AG08396 (cell line): Measurements from ENCODE around the gene MYL10.
"Not testable (repeated sequence)": the region's sequence is repeated elsewhere in the genome, so short reads cannot be mapped to it uniquely, and the experiment has no call there.

Experiments used
- DNase-seq: peaks from one replicate; pipeline ENCODE4 v3.0.0; 2012; ENCODE audit warnings: low spot score, mixed read lengths

MYL10 gene

GRCh38 chr7:101618916-101619315, 10.2 kb downstream of the MYL10 start:
- no peak for DNase-seq

DNA sequence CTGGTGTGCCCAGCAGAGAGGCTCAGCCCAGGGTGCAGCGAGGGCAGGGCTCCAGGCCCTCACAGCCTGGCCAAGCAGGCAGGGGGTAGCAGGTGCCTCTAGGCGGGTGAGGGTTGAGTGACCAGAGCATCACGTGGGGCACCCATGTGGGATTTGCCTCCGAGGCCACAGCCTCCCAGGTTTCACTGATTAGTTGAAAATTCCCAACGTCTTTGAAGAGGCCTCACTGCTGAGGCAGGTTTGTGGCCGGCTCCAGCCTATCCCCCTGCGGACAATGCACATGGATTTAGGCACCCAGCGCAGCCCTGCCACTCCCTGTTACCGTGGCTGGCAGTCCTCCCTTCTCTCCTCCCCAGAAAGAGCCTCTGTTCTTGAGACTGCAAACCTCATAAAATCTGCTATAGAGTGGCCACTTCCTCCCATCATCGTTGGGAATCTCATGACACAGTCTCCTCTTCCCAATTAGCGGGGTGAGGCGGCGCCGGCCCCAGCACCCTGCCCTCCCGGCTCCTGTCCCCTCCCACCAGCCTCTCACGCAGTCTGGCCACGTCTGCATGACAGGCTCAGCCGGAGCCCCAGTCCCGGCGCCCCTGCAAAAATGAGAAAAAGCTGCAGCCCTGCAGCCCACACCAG, 10.8 kb downstream of the MYL10 start:
- no peak for DNase-seq

DNA sequence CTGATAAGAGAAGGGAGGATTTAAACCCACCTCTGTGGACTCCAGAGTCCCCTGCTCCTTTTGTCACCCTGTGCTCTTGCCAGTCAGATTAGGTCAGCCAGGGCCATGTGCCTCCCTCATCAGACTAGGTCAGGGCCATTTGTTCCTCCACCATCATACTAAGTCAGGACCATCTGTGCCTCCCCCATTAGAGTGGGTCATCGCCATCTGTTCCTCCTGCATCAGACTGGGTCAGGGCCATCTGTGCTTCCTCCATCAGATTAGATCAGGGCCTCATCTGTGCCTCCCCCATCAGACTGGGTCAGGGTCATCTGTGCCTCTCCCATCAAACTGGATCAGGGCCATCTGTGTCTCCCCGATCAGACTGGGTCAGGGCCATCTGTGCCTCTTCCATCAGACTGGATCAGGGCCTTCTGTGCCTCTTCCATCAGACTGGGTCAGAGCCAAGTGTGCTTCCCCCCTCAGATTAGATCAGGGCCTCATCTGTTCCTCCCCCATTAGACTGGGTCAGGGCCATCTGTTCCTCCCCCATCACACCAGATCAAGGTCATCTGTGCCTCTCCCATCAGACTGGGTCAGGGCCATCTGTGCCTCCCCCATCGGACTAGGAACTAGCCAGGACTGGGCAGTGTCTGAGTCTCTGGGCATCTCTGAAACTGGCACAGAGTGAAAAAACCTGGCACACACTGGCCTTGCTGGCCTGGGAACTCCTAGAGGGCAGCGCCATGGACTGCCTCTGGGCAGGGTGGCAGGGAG, 11.5 kb downstream of the MYL10 start:
- DNase-seq = no peak

- no peak for DNase-seq
Measured at GRCh38 chr7:101615446-101615845, 13.7 kb downstream of the MYL10 start.

DNA sequence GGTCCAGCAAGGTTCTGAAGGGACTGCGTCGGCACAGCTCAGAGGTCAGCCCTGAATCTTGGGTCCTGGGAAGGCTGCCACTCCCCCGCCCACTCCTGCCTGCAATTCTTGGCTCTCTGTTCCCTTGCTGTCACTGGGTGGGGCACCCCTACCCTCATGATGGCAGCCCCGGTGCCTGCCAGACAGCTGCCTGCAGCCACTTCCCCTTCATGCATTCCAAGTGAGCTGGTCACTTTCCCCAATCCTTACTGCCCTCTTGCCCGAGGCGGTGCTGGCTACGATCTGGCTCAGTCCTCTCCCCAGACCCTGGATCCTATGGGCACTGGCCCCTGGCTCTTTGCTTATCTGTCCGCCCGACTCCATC, 14.2 kb downstream of the MYL10 start:
- no peak for DNase-seq

DNA sequence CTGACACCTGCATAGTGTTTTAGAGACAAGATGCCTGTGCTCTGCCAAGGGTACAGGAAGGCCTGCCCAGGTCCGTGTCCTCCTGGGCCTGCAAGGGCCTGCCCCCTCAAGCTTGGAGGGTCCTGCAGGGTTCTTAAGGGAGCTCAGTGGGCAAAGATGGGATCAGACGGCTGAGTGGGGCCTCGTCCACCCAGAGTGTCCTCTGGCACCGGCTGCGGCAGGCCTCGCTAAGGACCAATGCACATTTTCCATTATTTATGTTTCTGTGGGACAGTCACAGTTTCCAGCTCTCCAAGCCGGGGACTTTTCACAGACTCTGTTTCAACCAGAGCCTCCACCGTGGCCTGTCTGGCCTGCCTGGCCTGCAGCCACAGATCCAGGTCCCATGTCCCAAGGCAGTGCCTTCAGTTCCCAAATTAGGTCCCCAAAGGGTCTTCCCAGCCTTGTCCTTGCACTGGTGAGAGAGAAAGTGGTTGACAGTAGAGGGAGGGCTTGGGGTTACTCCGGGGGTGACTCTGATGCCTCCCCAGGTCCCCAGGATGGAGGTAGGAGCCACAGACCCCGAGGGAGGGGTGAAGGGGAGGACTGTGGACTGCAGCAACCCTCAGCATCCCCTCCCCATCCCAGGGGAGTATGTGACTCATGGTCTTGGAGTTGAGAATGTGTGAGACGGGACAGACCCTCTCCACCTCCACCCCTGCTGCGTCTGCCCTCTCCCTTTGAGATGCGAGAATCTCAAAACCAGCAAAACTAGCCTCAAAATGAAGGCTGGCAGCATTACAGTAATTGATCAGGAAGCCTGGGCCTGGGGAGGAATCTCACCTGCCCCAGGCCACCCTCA, 14.8 kb downstream of the MYL10 start:
- DNase-seq = no peak

- DNase-seq = no peak
Measured at GRCh38 chr7:101612885-101613515, 16.1 kb downstream of the MYL10 start.

DNA sequence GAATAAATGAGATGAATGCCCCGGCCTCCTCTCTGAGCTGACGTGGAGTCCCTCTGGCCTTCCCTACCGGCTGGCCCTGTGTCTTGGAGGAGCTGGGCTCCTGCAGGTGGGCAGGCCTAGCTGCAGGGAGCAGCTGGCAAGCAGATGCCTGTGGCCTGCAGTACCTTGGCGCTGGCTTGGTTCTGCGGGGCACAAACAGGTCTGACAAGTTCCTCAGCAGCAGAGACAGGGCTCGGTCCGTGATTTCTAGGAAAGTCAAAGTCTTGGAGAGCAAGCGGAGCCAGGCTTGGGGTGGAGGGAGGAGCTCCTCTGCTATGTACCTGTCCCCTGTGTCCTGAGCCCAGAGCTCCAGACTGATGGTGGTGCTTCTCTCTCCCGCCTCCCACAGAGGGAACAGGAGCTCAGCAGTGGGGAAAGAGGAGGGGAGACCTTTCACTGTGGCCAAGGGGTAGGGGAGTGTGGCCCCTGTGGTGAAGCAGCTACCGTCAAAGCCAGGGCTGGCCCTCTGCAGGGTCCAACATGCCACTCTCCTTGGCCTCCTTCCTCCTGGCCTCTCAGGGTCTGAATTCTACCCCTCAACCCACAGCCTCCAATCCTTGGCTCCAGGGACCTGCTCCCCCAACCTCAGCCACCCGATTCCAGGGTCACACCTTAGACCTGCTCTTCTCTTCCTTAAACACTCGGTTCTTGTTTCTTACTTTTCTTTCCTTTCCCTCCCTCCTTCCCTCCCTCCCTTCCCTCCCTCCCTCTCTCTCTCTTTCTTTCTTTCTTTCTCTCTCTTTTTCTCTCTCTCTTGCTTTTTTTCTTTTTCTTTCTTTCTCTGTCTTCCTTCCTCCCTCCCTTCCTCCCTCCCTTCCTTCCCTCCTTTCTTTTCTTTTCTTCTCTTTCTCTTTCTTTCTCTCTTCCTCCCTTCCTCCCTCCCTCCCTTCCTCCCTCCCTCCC, 20.1 kb downstream of the MYL10 start:
- no peak for DNase-seq

DNA sequence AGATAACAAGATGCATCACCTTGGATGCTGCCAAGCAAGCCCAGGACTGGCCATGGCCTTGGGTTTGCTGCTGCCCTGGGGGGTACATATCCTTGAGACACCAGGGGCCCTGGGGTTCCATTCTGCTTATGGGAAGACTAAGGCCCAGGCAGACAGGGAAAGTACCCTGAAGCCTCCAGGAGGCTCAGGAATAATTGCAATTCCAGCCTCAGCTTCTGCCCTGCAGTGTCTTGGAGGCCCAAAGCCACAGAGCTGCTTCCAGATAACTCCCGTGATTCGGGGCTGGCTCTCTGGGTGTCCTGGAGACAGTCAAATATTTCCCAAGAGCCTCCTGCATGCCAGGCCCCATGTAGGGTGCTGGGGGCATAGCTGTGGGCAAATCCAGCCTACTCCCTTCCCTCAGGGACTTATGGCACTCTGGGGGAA, 22.6 kb downstream of the MYL10 start:
- DNase-seq = no peak

DNA sequence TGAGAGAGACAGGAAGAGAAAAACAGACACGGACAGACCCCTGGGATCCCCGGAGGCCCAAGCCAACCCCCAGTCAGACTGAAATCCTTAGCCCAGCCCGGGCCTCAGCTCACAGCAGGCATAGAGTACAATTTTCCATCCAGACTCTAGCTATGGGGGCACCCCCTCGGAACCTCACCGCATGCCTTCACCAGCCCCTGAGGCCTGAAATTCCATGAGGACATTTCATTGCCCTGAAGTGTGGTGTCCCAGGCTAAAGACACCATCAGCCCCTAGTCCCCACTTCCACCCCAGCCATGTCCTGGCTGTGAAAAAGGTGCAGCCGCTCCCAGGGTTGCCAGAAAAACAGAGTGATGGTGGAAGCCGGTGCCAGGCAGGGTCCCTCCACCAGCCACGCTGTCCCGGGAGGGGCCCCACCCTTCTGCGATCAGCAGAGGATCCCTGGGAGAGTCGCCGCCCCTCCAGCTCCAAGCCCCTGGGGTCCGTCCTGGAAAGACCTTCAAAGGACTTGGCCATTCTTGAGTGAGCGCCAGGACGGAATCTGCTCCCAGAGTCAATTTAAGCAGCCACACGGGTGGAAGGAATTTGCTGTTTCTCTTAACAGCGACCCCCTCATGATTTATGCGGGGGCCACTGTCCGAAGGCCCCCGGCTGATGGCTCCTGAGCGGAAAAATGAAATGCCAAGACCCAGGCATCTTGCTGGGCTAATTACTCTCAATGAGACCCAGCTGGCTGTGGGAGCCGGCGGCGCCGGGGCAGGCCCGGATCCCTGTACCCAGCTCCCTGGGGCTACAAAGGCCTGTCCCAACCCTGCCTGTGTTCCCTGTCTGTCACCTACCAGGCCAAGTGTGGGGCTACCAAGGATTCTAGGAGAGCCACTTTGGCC, 23.2 kb downstream of the MYL10 start:
- no peak for DNase-seq

DNA sequence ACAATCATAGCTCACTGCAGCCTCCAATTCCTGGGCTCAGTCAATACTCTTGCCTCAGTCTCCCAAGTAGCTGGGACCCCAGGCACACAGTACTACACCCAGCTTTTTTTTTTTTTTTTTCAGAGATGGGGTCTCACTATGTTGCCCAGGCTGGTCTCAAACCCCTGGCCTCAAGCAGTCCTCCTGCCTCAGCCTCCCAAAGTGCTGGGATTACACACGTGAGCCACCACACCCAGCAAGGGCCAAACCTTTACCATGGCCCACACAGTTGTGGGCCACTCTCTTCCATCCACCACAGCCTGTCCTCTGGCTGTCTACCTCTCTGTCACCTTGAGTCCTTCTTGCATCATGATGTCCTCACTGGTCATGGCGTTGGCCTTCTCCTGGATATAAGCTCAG, 24.2 kb downstream of the MYL10 start:
- not testable (repeated sequence) for DNase-seq

GRCh38 chr7:101604331-101604933, 24.7 kb downstream of the MYL10 start:
- DNase-seq = no peak

GRCh38 chr7:101602484-101603241, 26.4 kb downstream of the MYL10 start:
- peak; percentile 86 for DNase-seq

DNA sequence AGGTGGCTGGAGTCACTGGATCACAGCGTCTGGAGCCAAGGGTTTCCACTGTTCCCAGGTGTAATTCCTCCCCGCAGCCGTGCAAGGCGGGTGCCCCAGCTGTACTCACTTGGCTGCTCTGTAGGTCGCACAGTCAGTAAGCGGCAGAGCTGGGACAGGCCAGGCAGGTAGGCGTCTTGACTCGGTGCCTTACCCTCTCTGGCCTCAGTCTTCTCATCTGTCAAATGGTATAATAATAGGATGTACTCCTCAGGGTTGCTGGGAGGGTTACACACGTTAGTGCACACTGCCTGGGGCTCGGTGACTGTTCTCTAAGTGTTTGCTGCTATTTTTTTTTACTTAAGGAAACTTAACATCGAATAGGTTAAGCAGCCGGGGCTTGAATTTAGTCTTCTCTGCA, 27.0 kb downstream of the MYL10 start:
- DNase-seq = no peak

DNA sequence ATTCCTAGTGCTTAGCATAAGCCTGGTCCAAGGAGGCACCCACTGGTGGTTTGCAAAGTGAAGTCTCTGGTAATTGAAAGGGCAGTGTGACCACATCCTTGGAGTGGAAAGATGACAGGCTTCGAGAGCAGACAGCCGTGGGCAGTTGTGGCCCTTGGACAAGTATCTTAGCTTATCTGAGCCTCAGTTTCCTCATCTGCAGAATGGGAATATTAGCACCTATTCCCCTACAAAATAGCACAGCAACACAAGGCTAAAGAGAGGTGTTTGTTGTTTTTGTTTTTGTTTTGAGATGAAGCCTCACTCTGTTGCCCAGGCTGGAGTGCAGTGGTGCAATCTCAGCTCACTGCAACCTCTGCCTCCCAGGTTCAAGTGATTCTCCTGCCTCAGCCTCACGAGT, 29.3 kb downstream of the MYL10 start:
- no peak for DNase-seq

GRCh38 chr7:101598986-101599771, 29.9 kb downstream of the MYL10 start:
- DNase-seq = no peak

GRCh38 chr7:101598422-101598985, 30.6 kb downstream of the MYL10 start:
- no peak for DNase-seq

DNA sequence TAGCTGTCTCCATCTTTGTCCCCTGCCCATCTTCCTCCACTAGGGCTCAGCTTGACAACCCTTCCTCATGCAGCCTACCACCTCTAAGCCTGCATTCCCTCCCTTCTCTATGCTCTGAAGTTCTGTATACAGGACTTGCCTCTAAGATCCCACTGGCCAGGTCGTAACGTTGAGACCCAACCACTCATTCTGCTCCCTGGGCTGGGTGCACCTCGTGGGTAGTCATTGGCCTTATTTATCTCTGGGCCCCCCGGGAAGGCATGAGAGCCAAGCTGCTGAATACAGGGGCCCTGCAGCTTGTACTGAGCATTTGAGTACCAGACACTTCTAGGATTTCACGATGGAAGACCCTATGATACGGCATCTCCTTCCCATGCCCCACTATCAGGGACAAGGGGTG, 31.2 kb downstream of the MYL10 start:
- no peak for DNase-seq
